Activated T-cell treated with anti-CD3 and anti-CD28 coated beads for 48 hours (primary cell): ENCODE measurements around the gene DGCR8.
A peak's percentile ranks its signal among the peaks of the same experiment; 100 is the strongest.

Source experiments
- DNase-seq: peaks from one replicate; pipeline ENCODE4 v3.0.0-alpha.2; 2020; ENCODE audit warnings: low read depth

Gene DGCR8

GRCh38 chr22:20079745-20080444 is at the start of gene DGCR8:
DGCR8 (plus strand) TSS chr22:20080241; CDS start chr22:20085964, 5,723 bp downstream.
- peak; percentile 78 for DNase-seq

DNA sequence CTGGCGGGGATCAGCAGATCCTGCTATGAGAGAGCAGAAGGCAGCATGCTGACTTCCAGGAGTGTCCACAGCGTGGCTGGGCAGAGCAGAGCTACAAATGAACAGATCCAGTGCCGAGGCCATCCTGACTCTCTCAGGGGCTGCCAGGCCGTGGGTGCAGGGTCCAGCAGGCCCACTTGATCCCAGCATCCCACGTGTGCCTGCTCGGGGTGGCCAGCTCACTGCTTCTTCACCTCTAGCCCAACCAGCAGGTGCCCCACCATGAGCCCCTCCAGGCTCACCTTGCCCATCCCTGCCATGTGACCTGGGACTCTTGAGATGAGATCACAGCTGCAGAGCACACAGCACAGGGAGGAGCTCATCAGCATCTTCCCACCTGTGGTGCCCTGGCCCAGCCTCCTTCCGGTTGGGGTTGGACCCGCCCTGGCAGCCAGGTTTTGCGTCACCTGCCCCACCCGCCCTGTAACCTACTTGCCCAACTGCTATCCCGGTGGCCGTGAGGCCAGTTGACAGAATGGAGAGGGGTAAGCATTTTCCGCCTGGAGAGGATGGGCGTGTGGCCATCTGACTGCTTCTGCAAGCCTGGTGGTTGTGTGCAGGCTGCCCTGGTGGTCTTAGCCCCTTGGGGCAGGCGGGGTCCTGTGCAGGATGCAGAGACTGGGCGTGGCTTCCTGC is 48.2 kb upstream of the DGCR8 start:
- DNase-seq: no peak

GRCh38 chr22:20032407-20032991 is 47.5 kb upstream of the DGCR8 start:
- DNase-seq: no peak

GRCh38 chr22:20033045-20033706 is 46.9 kb upstream of the DGCR8 start:
- DNase-seq: no peak

DNA sequence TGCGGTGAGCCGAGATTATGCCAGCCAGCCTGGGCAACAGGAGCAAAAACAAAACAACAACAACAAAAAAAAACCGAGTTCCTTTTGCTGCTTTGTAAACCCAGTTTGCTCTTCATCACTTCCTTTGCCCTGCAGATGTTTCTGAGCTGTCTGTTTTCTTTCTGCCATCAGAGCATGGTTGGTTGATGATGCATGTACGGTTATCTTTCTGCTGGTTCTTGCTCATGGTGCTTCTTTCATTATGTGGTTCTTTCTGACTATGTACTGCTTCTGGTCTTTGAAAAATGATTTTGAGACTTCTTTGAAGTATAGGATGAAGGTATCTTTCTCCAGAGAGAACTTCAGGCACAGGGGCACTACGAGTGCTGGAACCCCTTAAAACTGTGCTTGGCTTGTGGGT is 45.9 kb upstream of the DGCR8 start:
- DNase-seq: no peak

DNA sequence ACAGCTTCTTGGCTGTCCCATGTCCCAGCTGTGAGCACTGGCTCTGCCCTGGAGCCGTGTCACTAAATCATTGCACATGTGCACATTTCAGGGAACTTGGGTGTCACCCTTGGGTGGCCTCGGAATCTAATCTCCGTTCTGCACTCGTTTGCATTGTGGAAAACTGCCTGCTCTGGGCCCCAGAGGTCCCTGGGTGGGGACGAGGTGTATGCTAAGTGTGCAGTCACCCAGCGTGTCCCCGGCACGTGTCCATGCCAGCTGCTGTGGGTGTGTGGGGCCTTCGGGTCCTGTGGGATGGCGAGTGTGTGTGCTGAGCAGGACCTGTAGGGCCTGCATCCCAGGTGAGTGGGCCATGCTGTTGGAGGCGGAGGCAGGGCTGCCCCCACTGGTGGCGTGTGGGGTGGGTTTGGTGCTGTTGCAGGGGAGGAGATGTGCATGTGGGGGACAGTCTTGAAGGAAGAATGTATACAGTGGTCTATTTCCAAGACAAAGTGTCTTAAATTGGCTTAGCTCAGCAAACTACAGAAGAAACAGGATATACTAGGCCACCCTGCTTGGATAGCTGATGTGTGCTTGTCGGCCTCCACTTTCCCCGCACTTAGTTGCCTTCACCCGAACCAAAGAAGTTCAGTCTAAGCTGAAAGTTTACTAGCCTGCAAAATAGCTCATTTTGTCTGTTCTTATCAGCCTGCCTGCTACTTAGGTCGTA is 44.5 kb upstream of the DGCR8 start:
- DNase-seq: no peak

DNA sequence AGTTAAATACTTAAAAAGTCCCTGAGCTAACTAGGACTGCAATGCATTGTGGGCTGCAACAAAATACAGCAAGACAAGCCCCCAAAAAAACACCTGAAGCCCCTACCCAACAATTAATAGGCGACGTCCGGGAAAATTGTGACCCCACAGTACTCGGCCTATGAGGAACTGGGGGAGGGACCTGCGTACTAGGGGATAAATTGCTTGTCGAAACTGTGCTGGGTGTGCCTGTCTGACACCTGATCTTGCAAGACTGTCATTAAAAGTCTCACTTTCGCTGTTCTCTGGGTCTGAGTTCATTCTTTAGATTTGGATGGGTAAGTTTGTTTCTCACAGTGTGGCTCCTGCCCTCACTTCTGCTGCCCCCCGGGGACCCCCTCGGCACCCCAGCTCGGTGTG is 44.0 kb upstream of the DGCR8 start:
- no peak for DNase-seq

- no peak for DNase-seq
Observed at GRCh38 chr22:20036535-20037392, 43.3 kb upstream of the DGCR8 start.

DNA sequence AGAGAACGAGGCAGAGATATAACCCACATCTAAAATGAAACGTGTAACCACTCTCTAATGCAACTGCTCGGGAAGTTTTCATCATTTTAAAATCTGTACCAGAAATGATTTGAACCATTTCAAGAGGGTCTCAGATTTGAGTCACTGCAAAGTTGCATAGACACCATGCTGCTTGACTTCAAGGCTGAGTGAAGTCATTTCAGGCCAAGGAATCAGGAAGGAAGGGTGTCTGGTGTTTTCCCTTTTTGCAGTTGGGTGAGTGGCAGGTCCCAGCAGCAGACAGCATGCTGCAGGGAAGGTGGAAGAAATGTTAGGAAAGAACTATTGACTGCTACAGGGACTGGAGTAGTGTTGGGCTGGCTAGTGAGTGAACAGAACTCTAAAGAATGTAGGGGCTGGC is 42.6 kb upstream of the DGCR8 start:
- DNase-seq: no peak

GRCh38 chr22:20038574-20038973 is 41.5 kb upstream of the DGCR8 start:
- no peak for DNase-seq

DNA sequence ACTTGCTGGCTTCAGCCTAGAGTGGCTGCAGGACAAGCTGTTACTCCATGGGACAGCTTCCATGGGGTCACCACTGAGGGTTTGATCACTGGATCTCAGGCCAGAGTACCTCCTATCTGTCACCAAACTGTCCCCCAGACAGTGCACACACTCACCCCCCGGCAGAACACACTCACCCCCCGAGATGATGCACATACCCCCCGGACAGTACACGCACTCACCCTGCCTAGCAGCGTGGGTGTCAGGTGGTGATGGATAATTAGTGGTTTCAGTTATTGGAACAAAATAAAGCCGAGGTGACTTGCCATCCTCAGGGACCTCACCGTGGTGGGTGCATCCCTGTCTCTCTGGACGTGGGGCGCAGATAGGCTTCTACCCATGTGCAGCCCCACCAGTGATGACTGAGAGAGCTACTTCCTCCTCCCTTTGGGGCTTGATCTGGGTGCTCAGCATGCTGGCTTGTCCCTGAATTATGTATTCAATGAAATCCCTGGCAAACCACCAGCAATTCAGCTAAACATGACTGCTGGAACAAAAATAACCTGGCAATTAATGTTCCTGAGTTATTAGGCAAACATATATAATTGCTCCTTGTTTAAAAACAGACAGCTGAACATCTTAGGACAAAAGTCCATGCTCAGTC is 40.2 kb upstream of the DGCR8 start:
- no peak for DNase-seq

DNA sequence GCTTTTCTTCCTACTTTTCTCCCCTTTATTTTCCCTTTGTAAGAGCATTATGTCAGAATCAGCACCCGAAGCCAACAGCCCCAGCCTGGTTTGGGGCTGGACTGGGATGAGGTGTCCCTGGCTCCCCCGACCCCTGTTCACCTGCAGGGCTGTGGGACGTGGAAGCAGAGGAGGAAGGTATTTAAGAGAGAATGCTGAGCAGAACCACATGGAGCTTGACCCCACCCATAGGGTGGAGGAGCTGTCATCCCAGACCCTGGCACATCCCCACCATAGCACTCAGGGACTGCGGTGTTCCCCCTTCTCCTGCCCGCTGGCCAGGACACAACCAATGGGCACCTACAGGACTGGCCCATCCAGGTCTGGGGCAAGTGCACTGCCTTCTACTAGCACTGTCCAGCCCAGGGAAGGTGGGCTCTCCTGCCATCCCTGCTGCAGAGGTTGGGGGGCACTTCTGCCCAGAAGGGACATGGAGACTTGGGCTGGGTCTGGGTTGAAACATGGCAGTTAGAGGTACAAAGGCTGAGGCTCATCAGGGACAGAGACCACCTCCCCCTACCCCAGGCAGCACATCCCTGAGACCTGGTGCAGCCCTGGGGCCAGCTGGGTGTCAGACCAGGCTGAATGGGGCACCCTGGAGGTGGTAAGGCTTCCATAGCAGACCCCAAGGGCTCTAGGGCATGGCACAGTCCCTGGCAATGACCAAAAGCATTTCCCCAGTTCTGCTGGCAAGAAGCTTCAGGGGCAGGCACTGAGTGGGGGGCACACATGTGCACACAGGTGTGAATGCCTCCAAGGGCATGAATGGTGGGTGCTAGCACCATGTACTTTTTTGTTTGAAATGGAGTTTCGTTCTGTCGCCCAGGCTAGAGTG is 39.5 kb upstream of the DGCR8 start:
- no peak for DNase-seq

GRCh38 chr22:20043057-20043996 is 36.7 kb upstream of the DGCR8 start:
- DNase-seq: no peak

DNA sequence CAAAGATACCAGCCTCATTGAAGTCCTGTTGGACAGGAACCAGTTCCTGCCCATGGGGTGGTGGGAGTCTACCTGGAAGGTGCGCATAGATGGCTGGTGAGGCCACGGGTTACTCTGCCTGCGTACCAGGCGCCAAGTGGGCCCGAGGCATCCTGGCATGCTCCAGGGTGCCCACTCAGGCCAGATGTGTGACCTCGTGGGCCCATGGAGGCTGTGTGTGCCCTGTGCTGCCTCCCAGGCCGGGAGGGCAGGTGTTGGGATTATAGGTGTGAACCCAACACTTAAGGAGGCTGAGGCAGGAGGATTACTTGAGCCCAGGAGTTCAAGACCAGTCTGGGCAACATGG is 36.1 kb upstream of the DGCR8 start:
- no peak for DNase-seq

GRCh38 chr22:20044495-20045151 is 35.4 kb upstream of the DGCR8 start:
- DNase-seq: no peak

- no peak for DNase-seq
Observed at GRCh38 chr22:20046730-20047129, 33.3 kb upstream of the DGCR8 start.

- DNase-seq: no peak
Observed at GRCh38 chr22:20051927-20052308, 28.1 kb upstream of the DGCR8 start.
